AG20443 (cell line): ENCODE results near the gene HECA.

ENCODE experiments used
- DNase-seq: peaks from one replicate; pipeline ENCODE4 v3.0.0; 2012; ENCODE audit warnings: low spot score, mixed read lengths

The HECA gene

DNA sequence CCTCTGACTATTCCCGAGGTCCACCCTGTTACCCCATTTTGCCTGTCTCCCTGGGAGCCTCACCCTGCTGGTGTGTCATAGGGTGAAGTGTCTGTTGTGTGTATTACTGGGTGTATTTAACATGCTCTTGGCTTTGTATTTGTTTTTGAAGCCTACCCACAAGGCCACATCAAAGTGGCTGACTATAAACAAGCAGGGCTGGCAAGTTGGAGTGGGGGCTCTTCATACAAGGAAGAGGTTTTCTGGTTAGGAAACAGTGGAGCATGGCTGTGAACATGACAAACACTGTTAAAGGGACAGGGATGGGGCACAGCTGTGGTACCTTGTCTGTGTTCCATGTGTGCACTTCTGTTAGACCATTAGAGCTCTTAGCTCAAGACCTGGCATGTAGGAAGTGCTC lies 26.3 kb downstream of the HECA start:
- peak; percentile 20 for DNase-seq

DNA sequence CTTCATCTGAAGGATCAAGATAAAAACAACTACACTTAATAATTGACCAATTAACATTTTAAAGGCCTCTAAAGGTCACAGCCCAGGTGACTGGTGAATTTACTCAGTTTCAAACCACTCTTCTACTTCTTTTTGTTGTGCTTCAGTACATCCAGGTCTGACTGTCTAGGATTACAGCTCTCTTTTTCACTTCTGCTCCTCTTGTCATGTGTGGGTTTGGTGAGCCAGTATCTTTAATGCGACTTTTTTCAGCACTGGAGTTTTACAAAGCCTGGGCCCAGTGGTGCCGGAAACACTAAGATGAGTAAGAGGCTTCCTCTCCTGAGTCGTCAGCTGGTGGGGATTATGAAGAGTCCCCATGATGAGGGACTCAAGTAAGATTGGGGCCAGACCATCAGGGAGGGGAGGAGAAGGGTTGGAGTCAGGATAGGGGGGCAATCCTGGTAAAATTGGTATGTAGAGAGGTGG lies 27.0 kb downstream of the HECA start:
- DNase-seq = no peak

DNA sequence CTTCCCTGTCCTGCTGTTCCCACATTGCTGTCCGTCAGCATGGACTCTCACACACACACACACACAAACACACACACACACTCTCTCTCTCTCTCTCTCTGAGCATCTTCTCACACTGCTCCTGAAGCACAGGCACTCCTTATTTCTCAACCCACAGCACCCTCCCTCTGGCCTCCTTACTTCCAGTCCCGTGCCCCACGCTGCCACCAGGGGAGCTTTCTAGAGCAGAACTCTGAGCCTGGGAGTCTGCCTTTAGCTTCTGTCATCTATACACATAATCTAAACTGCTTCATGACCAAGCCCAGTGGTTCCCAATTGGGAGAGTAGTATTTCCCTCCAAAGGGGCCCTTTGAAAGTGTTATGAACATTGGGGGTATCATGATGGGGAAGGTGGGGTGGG lies 29.1 kb downstream of the HECA start:
- no peak for DNase-seq

DNA sequence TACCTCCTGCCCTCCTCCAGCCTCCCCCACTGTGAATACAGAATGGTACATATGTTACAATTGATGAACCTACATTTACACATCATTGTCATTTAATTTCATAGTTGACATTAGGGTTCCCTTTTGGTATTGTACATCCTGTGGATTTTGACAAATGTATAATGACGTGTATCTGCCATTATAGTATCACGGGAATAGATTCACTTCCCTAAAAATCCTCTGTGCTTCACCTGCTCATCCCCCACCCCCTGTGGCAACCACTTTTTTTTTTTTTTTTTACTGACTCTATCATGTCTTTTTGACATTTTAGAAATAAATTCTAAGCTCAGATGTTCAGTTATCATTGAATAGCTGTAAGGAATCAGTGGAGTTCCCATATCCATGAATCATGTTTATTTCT lies 30.4 kb downstream of the HECA start:
- DNase-seq = no peak

DNA sequence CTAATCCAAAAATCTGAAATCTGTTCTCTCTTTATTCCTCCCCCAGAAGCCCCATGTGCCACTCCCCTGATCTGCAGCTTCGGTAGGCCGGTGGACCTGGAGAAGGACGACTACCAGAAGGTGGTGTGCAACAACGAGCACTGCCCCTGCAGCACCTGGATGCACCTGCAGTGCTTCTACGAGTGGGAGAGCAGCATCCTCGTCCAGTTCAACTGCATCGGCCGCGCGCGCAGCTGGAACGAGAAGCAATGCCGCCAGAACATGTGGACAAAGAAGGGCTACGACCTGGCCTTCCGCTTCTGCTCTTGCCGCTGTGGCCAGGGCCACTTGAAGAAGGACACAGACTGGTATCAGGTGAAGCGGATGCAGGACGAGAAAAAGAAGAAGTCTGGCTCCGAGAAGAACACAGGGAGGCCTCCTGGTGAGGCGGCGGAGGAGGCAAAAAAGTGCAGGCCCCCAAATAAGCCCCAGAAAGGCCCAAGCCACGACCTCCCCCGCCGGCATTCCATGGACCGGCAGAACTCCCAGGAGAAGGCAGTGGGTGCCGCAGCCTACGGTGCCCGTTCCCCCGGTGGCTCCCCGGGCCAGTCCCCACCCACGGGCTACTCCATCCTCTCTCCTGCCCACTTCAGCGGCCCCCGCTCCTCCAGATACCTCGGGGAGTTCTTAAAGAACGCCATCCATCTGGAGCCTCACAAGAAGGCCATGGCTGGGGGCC lies 31.5 kb downstream of the HECA start:
- DNase-seq = no peak

DNA sequence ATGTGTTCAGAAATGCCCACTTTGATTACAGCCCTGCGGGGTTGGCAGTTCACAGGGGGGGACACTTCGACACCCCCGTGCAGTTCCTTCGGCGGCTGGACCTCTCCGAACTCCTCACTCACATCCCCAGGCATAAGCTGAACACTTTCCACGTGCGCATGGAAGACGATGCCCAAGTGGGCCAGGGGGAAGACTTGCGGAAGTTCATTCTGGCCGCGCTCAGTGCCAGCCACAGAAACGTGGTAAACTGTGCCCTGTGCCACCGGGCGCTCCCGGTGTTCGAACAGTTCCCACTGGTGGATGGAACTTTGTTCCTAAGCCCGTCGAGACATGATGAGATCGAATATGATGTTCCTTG lies 32.1 kb downstream of the HECA start:
- no peak for DNase-seq

DNA sequence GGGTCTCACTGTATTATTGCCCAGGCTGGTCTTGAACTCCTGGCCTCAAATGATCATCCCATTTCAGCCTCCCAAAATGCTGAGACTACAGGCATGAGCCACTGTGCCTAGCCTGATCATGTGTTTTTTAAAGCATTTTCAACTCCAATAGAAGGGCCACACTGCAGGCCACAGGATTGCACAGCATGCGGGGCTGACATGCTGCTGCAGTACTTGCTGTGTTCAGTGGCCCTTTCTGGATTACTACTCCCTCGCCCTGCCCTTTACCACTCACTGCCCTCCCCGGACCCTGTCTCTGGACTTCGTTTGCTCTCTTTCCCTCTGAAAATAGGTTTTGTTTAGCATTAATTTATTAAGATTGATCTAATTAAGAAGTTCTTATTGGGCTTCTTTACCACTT lies 37.3 kb downstream of the HECA start:
- DNase-seq = no peak

GRCh38 chr6:139172567-139172966 lies 37.7 kb downstream of the HECA start:
- no peak for DNase-seq

DNA sequence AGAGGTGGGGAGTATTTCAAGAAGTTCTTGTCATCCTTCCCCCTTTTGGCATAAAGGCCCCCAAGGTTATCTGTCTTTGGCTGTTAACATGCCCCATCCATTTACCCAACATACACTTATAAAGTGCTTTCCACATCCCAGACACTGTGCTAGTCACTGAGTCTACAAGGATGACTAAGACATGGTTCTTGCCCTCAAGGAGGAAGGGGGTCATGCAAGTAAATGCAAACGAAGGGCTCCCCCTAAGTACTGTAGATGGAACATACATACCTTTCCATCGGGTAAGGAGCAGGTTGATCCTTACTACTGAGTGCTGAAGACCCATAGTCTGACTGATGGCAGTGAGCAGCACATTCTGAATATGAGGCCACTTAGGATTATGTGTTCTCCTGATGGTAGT lies 38.3 kb downstream of the HECA start:
- DNase-seq = no peak

DNA sequence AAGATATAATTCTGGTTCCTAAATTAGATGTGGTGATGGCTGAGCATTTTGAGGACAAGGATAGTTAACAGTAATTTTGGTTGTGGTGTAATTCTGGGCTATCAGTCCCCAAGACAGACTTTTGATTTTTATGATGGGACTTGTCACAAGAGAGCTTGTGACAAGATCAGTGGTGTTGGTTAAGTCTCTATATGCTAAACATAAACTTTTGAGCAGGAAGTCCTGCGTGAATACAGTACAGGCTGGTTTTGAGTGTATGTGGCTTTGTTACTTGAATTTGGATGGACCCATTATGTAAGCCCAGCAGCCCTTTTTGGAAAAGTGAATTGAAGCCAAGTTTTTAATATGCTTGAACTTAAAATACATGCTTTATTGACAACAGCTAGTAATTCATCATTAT lies 38.9 kb downstream of the HECA start:
- DNase-seq = no peak

DNA sequence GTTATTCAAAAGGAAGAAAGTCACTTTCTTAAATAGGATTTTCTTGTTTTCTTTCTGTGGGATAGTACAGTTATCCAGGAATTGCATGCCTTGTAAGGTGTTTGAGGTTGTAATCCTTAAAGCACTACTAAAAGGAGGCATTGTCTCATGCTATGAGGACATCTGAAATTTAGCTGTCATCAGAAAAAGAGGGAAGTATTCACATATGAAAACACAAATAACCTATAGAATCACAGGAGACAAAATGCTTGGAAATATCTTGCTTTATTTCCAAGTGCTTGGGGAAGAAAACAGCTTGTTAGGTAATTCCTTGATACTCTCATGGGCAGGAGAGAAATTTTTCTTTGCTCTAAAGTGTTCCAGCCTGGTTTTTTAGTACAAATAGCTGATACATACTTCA lies 40.1 kb downstream of the HECA start:
- DNase-seq = no peak

- DNase-seq = no peak
These were observed 40.6 kb downstream of the HECA start for GRCh38 chr6:139175389-139175948.

- DNase-seq = no peak
These were observed 46.4 kb downstream of the HECA start for GRCh38 chr6:139181236-139181635.

DNA sequence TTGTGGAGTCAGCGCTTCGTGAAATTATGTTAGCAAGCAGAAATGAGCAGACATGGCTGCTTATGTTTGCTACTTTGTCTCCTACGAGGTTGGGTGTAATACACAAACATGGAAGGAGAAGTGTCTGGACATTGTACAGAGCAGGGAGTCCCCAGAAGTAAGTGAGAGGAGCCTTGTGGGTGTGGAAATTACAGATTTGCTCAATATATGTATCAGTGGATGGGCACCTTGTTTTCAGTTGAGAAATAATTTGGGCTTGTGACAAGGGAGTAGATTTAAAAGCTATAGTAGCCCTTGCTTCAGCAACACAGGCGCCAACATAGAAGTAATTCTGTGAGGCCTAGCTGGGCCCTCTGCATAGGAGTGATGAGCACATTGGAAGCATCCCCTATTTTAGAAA lies 49.2 kb downstream of the HECA start:
- no peak for DNase-seq

DNA sequence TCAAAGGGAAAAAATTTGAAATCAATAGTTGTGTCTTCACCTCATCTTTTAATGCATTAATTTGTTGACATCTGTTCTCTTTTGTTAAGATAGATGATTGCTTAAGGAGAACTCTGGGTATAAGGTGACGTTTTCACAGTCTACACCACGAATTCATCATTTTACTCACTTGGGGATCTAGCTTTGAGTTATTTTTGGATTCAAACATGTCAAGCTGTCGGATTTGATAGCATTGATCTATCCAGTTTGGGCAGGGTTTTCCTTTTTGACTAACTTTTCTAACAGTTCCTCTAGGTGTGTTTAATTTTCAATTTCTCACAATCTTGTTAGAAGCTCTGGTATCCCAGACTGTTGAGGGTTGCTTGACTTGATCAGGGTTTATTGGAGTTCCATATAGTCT lies 49.6 kb downstream of the HECA start:
- DNase-seq = no peak

DNA sequence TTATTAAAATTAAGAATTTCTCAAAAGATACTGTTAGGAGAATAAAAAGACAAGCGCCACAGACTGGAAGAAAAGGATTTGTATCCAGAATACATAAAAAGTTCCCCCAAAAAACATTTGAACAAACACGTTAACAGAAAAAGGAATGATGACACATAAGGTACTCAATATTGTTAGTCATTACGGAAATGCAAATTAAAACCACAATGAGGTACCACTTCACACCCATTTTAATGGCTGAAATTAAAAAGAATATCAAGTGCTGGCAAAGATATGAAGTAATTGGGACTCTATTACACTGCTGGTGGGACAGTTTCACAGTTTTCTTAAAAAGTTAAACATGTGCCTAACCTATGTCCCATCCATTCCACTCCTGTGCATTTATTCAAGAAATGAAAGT lies 51.4 kb downstream of the HECA start:
- DNase-seq = no peak

DNA sequence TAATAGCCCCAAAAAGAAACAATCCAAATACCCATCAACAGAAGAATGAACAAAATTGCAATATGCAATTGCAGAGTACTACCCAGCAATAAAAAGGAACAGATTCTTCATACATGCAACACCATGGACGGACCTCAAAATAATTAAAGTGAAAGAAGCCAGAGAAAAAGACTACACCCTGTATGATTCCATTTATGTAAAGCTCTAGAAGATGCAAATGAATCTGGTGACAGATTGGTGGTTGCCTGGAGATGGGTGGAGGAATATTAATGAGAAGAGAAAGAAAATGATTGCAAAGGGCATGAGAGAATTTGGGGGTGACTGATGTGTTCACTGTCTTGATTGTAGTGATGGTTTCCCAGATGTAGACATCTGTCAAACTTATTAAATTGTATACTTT lies 51.8 kb downstream of the HECA start:
- no peak for DNase-seq

- no peak for DNase-seq
These were observed 52.6 kb downstream of the HECA start for GRCh38 chr6:139187489-139187888.

DNA sequence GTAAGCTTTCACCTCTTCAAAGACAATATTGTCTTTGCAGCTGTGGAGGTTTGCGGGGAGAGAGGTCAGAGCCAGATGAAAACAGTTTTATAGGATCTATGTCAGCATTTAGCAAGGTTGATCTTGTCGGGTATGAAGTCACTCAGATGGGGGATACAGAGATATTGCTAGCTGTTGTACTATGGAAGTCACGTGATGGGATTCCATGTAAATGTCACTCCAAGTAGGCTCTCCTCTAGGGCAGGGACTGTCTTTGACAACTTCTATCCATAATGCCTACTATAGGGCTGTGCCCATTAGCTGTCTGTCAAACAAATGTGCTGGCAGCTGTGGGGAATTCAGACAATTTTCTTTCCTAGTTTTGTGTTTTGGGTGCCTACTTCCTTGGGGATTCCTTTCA lies 54.8 kb downstream of the HECA start:
- DNase-seq = no peak

DNA sequence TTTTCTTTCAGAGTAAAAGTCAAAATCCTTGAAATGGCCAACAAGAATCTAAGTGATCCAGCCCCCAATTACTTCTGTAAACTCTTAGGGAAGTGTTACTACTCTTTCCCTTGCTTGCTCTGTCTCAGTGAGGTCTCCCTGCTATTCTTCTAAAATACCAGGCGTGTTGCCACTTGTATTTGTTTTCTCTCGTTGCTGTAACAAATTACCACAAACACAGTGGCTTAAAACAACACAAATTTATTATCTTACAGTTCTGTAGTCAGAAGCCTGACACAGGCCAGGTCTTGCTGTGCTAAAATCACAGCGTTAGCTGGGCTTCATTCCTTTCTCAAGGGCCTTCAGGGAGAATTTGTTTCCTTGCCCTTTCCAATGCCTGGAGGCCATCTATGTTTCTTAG lies 59.9 kb downstream of the HECA start:
- DNase-seq = no peak

GRCh38 chr6:139198529-139199288 lies 63.8 kb downstream of the HECA start:
- no peak for DNase-seq

DNA sequence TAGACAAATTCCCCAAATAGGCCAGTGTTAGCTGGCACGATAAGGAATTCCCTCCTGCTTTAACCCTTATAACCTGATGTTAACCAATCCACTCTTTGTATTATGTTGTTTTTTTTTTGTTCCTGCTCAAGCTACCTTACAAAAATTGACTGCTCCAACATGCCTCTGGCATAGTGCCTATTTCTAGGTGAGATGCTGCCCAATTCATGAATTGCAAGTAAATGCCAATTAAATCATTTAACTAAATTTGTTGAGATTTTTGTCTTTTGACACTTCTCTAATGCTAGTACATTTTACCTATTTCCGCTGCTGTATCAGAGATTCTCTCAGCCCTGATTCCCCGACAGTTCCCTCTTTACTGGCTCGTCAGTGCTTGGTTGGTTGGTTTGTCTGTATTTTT lies 66.5 kb downstream of the HECA start:
- no peak for DNase-seq

DNA sequence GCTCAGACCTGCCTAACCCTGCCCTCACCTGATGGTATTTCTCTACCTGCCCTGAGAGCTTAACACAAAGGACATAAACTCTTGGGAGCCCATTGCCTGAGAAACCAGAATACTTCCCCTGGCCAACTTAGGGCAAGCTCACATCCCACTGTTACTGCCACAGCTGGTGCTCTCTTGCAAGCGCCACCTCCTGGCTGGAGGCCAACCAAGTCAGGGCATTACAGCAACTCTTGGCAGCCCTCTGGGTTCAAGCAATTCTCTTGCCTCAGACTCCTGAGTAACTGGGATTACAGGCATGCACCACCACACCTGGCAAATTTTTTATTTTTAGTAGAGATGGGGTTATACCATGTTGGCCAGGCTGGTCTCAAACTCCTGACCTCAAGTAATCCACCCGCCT lies 70.1 kb downstream of the HECA start:
- no peak for DNase-seq

DNA sequence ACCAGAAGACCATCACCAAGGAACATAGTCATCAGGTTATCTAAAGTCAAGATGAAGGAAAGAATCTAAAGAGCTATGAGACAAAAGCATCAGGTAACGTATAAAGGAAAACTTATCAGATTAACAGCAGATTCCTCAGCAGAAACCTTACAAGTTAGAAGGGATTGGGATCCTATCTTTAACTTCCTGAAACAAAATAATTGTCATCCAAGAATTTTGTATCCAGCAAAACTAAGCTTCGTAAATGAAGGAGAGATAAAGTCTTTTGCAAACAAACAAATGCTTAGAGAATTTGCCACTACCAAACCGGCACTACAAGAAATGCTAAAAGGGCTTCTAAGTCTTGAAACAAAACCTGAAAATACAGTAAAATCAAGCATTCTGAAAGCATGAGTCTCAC lies 71.0 kb downstream of the HECA start:
- no peak for DNase-seq
